K562 (cell line): ENCODE measurements around the gene ARHGAP4. TPM values are rescaled to one million over a fixed set of nuclear protein-coding genes. Genes with fewer than 3 reads are reported as not detected.

Experiments
- CHD2 ChIP-seq: IDR thresholded peaks from 2 replicates; pipeline ENCODE4 v1.6.1; 2011; ENCODE audit warnings: low read depth, low read length
- DMBX1 ChIP-seq: fragments of 250-450 bp; sonication (Bioruptor Pico); IDR thresholded peaks from 2 replicates; pipeline ENCODE4 v1.8.0; 2022; ENCODE audit warnings: inconsistent platforms, mild to moderate bottlenecking, moderate library complexity, borderline replicate concordance
- ETS2 ChIP-seq: IDR thresholded peaks from 2 replicates; pipeline ENCODE4 v1.6.1; 2016; ENCODE audit warnings: borderline replicate concordance, missing genetic modification characterization, mild to moderate bottlenecking, moderate library complexity, missing compliant biosample characterization; ENCODE audit not compliant: poor library complexity, severe bottlenecking
- SMAD3 ChIP-seq: fragments of 450-650 bp; formaldehyde crosslinking; conservative IDR thresholded peaks from 2 replicates; pipeline ENCODE4 v1.4.0; 2020; ENCODE audit warnings: mild to moderate bottlenecking
- SNIP1 ChIP-seq: fragments of 450-650 bp; IDR thresholded peaks from 2 replicates; pipeline ENCODE4 v1.7.1; 2017; ENCODE audit warnings: low read depth, mild to moderate bottlenecking
- STAT5A ChIP-seq: IDR thresholded peaks from 2 replicates; pipeline ENCODE4 v1.6.1; 2012; ENCODE audit warnings: low read length, inconsistent platforms, borderline replicate concordance
- ZBTB33 ChIP-seq: sonication (generic); formaldehyde crosslinking; IDR thresholded peaks from 2 replicates; pipeline ENCODE4 v1.8.1; 2023; ENCODE audit warnings: mild to moderate bottlenecking, missing genetic modification reagents
- ZHX1 ChIP-seq: fragments of 150-350 bp; conservative IDR thresholded peaks from 2 replicates; pipeline ENCODE4 v1.6.1; 2014; ENCODE audit warnings: low read length
- ZNF347 ChIP-seq: fragments of 450-650 bp; formaldehyde crosslinking; IDR thresholded peaks from 2 replicates; pipeline ENCODE4 v1.4.0; 2020; ENCODE audit warnings: low read depth, mild to moderate bottlenecking, moderate library complexity
- polyA plus RNA-seq, 8 experiments: library from polyadenylated mRNA; depleted of rRNA in 4 of 8; stranded (reverse) in 5 of 8; unstranded in 3 of 8; fragments of >200 nt; fragmentation: Nextera tagmentation in 2 of 8; fragmentation: Illumina TruSeq in 1 of 8; extraction: Ambion mirVana in 2 of 8; extraction: Trizol in 1 of 8; gene quantifications; 2 replicates each; pipeline versions ENCODE4 v1.2.1 to v1.2.3, GENCODE V29; 2011 to 2014; ENCODE audit warnings: inconsistent platforms in 1 of 8, missing spikeins in 1 of 8
- total RNA-seq, 7 experiments: library from RNA; depleted of rRNA in 6 of 7; stranded (reverse); fragments of >200 nt in 6 of 7; fragmentation: Illumina TruSeq in 2 of 7; extraction: Trizol in 2 of 7; gene quantifications; 2 replicates each; pipeline versions ENCODE4 v1.2.1 to v1.2.3, GENCODE V29; 2011 to 2021; ENCODE audit warnings: low replicate concordance in 1 of 7
- TF ChIP-seq, protein P1 (sequence below): sonication (generic); formaldehyde crosslinking; IDR thresholded peaks from 2 replicates; pipeline ENCODE4 v1.8.1; 2023; ENCODE audit warnings: mild to moderate bottlenecking, missing genetic modification reagents
- TF ChIP-seq, protein P2 (sequence below): fragments of 250-450 bp; sonication (Bioruptor Pico); IDR thresholded peaks from 2 replicates; pipeline ENCODE4 v1.8.0; 2022; ENCODE audit warnings: moderate library complexity, mild to moderate bottlenecking, inconsistent platforms

The ARHGAP4 gene
- total and polyA plus RNA-seq, 9 of the 15 experiments (the other 6 are each of a cell fraction or from before 2014, with no cell fraction given): 0.30 to 81.8 (median 13.5) TPM

DNA sequence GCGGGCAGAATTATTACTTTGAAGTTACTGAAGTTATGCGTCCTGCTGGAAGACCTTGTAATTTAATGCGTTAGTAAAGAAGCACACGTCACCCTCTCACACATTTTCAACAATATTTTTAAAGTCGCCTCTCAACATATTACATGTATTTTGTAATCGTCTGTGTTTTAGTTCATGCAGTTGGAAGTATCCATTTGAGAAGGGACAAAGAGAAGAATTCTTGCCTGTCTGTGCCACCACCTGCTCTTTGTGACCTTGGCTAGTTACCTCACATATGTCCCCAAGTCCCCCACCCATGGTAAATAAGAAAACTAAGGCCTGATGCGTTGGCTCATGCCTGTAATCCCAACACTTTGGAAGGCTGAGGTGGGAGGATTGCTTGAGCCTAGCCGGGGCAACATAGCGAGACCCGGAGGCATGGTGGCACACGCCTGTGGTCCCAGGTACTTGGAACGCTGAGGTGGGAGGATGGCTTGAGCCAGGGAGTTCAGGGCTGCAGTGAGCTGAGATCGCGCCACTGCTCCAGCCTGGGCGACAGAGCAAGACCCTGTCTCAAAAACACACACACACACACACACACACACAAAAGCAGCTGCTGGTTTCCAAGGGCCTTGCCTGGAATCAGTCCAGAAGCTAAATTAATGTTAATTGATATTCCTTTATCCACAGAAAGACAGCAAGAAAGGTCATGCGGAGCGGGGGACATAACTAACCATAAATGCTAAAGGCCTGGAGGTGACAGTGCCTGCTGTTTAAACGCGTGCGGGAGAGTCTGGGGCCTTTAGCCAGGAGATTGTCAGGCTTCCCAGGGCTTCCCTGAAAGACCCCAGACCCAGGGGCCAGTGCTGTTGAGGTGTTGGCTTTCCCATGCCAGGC lies 47.3 kb upstream of the ARHGAP4 start (continued):
- no peak for TF ChIP-seq ETS2 (tag)
- TF ChIP-seq, protein P1, sequence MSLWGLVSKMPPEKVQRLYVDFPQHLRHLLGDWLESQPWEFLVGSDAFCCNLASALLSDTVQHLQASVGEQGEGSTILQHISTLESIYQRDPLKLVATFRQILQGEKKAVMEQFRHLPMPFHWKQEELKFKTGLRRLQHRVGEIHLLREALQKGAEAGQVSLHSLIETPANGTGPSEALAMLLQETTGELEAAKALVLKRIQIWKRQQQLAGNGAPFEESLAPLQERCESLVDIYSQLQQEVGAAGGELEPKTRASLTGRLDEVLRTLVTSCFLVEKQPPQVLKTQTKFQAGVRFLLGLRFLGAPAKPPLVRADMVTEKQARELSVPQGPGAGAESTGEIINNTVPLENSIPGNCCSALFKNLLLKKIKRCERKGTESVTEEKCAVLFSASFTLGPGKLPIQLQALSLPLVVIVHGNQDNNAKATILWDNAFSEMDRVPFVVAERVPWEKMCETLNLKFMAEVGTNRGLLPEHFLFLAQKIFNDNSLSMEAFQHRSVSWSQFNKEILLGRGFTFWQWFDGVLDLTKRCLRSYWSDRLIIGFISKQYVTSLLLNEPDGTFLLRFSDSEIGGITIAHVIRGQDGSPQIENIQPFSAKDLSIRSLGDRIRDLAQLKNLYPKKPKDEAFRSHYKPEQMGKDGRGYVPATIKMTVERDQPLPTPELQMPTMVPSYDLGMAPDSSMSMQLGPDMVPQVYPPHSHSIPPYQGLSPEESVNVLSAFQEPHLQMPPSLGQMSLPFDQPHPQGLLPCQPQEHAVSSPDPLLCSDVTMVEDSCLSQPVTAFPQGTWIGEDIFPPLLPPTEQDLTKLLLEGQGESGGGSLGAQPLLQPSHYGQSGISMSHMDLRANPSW (CRISPR knock-in tag): no peak
- TF ChIP-seq ZHX1: no peak
- no peak for TF ChIP-seq SNIP1
- no peak for TF ChIP-seq DMBX1 (CRISPR knock-in tag)
- no peak for TF ChIP-seq CHD2
- TF ChIP-seq STAT5A: no peak
- no peak for TF ChIP-seq ZBTB33 (CRISPR knock-in tag)
- TF ChIP-seq SMAD3 (CRISPR knock-in tag): no peak
- TF ChIP-seq ZNF347 (CRISPR knock-in tag): no peak
- TF ChIP-seq, protein P2, sequence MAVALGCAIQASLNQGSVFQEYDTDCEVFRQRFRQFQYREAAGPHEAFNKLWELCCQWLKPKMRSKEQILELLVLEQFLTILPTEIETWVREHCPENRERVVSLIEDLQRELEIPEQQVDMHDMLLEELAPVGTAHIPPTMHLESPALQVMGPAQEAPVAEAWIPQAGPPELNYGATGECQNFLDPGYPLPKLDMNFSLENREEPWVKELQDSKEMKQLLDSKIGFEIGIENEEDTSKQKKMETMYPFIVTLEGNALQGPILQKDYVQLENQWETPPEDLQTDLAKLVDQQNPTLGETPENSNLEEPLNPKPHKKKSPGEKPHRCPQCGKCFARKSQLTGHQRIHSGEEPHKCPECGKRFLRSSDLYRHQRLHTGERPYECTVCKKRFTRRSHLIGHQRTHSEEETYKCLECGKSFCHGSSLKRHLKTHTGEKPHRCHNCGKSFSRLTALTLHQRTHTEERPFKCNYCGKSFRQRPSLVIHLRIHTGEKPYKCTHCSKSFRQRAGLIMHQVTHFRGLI (CRISPR knock-in tag): no peak
